Activated effector memory CD4-positive, alpha-beta T cell treated with Interleukin-2 at 50 U/mL for 16 hours (primary cell): ENCODE results near the gene XIST.

Experiments used
- DNase-seq: peaks from one replicate; pipeline ENCODE4 v3.0.0-alpha.2; 2020

XIST gene

GRCh38 chrX:73785493-73785892, 67.0 kb downstream of the XIST start:
- no peak for DNase-seq
